NB4 (cell line): ENCODE data around the gene CDH15.

ENCODE experiments used
- DNase-seq: peaks from one replicate; pipeline ENCODE4 v3.0.0; 2010; ENCODE audit warnings: low read depth
- H3K4me3 ChIP-seq: one replicate; pipeline ENCODE4 v1.5.1; 2011; ENCODE audit warnings: mild to moderate bottlenecking, low read depth, low read length, moderate library complexity
- CTCF ChIP-seq: IDR thresholded peaks from one replicate; pipeline ENCODE4 v1.5.1; 2012; ENCODE audit warnings: low read depth, low read length
- MAX ChIP-seq: IDR thresholded peaks from 2 replicates; pipeline ENCODE4 v1.6.1; 2011; ENCODE audit warnings: low read depth, low read length
- MYC ChIP-seq: IDR thresholded peaks from 2 replicates; pipeline ENCODE4 v1.6.1; 2011; ENCODE audit warnings: low read depth, low read length
- POLR2A ChIP-seq: IDR thresholded peaks from 2 replicates; pipeline ENCODE4 v1.6.1; 2011; ENCODE audit warnings: mild to moderate bottlenecking; ENCODE audit not compliant: insufficient read length; ENCODE audit errors: extremely low read depth

The CDH15 gene

GRCh38 chr16:89139907-89140361 lies 31.6 kb upstream of the CDH15 start:
- DNase-seq: no peak
- no peak for TF ChIP-seq MAX
- no peak for TF ChIP-seq CTCF
- no peak for TF ChIP-seq POLR2A
- TF ChIP-seq MYC: no peak
- H3K4me3 ChIP-seq: no peak overlapping the region

GRCh38 chr16:89140401-89140800 lies 31.1 kb upstream of the CDH15 start:
- TF ChIP-seq POLR2A (no peak), MYC (no peak), MAX (no peak), CTCF (no peak)
- H3K4me3 ChIP-seq: no peak overlapping the region
- no peak for DNase-seq

- DNase-seq: no peak
- no peak overlapping the region for H3K4me3 ChIP-seq
- TF ChIP-seq MAX: no peak
- no peak for TF ChIP-seq MYC
- no peak for TF ChIP-seq POLR2A
- TF ChIP-seq CTCF: no peak
Measured at GRCh38 chr16:89140981-89141883, 30.3 kb upstream of the CDH15 start.

GRCh38 chr16:89141884-89142267 lies 29.7 kb upstream of the CDH15 start:
- no peak overlapping the region for H3K4me3 ChIP-seq
- no peak for DNase-seq
- TF ChIP-seq MAX: no peak
- TF ChIP-seq POLR2A: no peak
- no peak for TF ChIP-seq MYC
- TF ChIP-seq CTCF: no peak

- peak; percentile 36 for DNase-seq
- no peak for TF ChIP-seq MAX
- no peak for TF ChIP-seq CTCF
- no peak for TF ChIP-seq POLR2A
- no peak for TF ChIP-seq MYC
- H3K4me3 ChIP-seq: no peak overlapping the region
Measured at GRCh38 chr16:89142474-89143195, 28.9 kb upstream of the CDH15 start.
